GM18951 (cell line): Measurements from ENCODE around the gene SYN1.

Source experiments
- POLR2A ChIP-seq: IDR thresholded peaks from 4 replicates; pipeline ENCODE4 v1.6.1; 2011; ENCODE audit warnings: mild to moderate bottlenecking; ENCODE audit not compliant: insufficient read length, insufficient read depth; ENCODE audit errors: extremely low read depth
- in situ Hi-C: fragments of 300-500 bp; cut with MboI; formaldehyde crosslinking; loops from one replicate; pipeline ENCODE4 v1.12.0; 2022; ENCODE audit warnings: low sequenced_read_pairs, mixed read lengths, inconsistent platforms; ENCODE audit not compliant: unreplicated experiment

Gene SYN1

GRCh38 chrX:47628982-47629381 is 9.3 kb upstream of the SYN1 start:
- no peak for TF ChIP-seq POLR2A
- in situ Hi-C loops = no loop called here

GRCh38 chrX:47625365-47625764 is 5.7 kb upstream of the SYN1 start:
- no peak for TF ChIP-seq POLR2A
- in situ Hi-C loops = no loop called here

GRCh38 chrX:47623540-47624027 is 3.9 kb upstream of the SYN1 start:
- in situ Hi-C loops = no loop called here
- no peak for TF ChIP-seq POLR2A

- in situ Hi-C loops = no loop called here
- no peak for TF ChIP-seq POLR2A
These were observed 2.2 kb upstream of the SYN1 start for GRCh38 chrX:47621851-47622250.

- in situ Hi-C loops = no loop called here
- TF ChIP-seq POLR2A = no peak
These were observed 637 bp upstream of the SYN1 start for GRCh38 chrX:47620303-47620685.

GRCh38 chrX:47618923-47619485 is 653 bp downstream of the SYN1 start:
- no peak for TF ChIP-seq POLR2A
- in situ Hi-C loops = no loop called here

- in situ Hi-C loops = no loop called here
- TF ChIP-seq POLR2A = no peak
These were observed 5.0 kb downstream of the SYN1 start for GRCh38 chrX:47614618-47615017.

- in situ Hi-C loops = no loop called here
- TF ChIP-seq POLR2A = no peak
These were observed 6.6 kb downstream of the SYN1 start for GRCh38 chrX:47613082-47613481.

GRCh38 chrX:47612418-47612817 is 7.2 kb downstream of the SYN1 start:
- TF ChIP-seq POLR2A = no peak
- in situ Hi-C loops = no loop called here

- no peak for TF ChIP-seq POLR2A
- in situ Hi-C loops = no loop called here
These were observed 7.7 kb downstream of the SYN1 start for GRCh38 chrX:47611926-47612325.

GRCh38 chrX:47611489-47611888 is 8.2 kb downstream of the SYN1 start:
- in situ Hi-C loops = no loop called here
- no peak for TF ChIP-seq POLR2A

GRCh38 chrX:47610511-47610910 is 9.1 kb downstream of the SYN1 start:
- in situ Hi-C loops = no loop called here

GRCh38 chrX:47608130-47608810 is 11.4 kb downstream of the SYN1 start:
- in situ Hi-C loops = no loop called here
- TF ChIP-seq POLR2A = no peak

More at GRCh38 chrX:47610511-47610910, 9.1 kb downstream of the SYN1 start:
- TF ChIP-seq POLR2A = no peak

GRCh38 chrX:47607091-47607490 is 12.6 kb downstream of the SYN1 start:
- no peak for TF ChIP-seq POLR2A

More at GRCh38 chrX:47607091-47607490, 12.6 kb downstream of the SYN1 start:
- in situ Hi-C loops = no loop called here
